Loucy (cell line): ENCODE results near the gene ARFGEF3.

Experiments used
- CTCF ChIP-seq: fragments of 200-600 bp; sonication (generic); conservative IDR thresholded peaks from 2 replicates; pipeline ENCODE4 v1.5.1; 2014; ENCODE audit warnings: mild to moderate bottlenecking, antibody characterized with exemption, low read length
- EZH2phosphoT487 ChIP-seq: fragments of 200-600 bp; IDR thresholded peaks from 2 replicates; pipeline ENCODE4 v1.6.1; 2018; ENCODE audit warnings: antibody characterized with exemption, mild to moderate bottlenecking, moderate library complexity, borderline replicate concordance

GRCh38 chr6:138337076-138337475 lies 175.3 kb downstream of the ARFGEF3 start:
- TF ChIP-seq CTCF = no peak
- no peak for TF ChIP-seq EZH2phosphoT487
